Activated T-helper 17 cell treated with anti-CD3 and anti-CD28 coated beads, Interleukin-2, amount 50 U/mL, for 72 hours (primary cell): ENCODE data around the gene SFTPD. TPM values are rescaled to one million over a fixed set of nuclear protein-coding genes. Genes with fewer than 3 reads are reported as not detected.
"Not testable (repeated sequence)": the region's sequence is repeated elsewhere in the genome, so short reads cannot be mapped to it uniquely, and the experiment has no call there.

ENCODE experiments used
- ATAC-seq: fragments of 150-1000 bp; cut with Tn5 transposase; replicated peaks from 2 replicates; pipeline ENCODE4 v1.10.0; 2021; ENCODE audit warnings: mild to moderate bottlenecking, moderate library complexity
- H3K27ac Mint-ChIP-seq: one replicate; pipeline ENCODE4 v1.8.0; 2022; ENCODE audit warnings: mixed read lengths
- H3K27me3 Mint-ChIP-seq: one replicate; pipeline ENCODE4 v1.8.0; 2022; ENCODE audit warnings: mixed read lengths
- H3K36me3 Mint-ChIP-seq: one replicate; pipeline ENCODE4 v1.8.0; 2022; ENCODE audit warnings: low read depth, mild to moderate bottlenecking, mixed read lengths
- H3K4me1 Mint-ChIP-seq: one replicate; pipeline ENCODE4 v1.8.0; 2022; ENCODE audit warnings: mixed read lengths
- H3K4me3 Mint-ChIP-seq: one replicate; pipeline ENCODE4 v1.8.0; 2022; ENCODE audit warnings: mild to moderate bottlenecking, mixed read lengths
- H3K9me3 Mint-ChIP-seq: one replicate; pipeline ENCODE4 v1.8.0; 2022; ENCODE audit warnings: mixed read lengths
- total RNA-seq, 2 donors: library from RNA; stranded (reverse); gene quantifications; one replicate each; pipeline ENCODE4 v1.2.3, GENCODE V29; 2022

SFTPD gene
- not detected for total RNA-seq

DNA sequence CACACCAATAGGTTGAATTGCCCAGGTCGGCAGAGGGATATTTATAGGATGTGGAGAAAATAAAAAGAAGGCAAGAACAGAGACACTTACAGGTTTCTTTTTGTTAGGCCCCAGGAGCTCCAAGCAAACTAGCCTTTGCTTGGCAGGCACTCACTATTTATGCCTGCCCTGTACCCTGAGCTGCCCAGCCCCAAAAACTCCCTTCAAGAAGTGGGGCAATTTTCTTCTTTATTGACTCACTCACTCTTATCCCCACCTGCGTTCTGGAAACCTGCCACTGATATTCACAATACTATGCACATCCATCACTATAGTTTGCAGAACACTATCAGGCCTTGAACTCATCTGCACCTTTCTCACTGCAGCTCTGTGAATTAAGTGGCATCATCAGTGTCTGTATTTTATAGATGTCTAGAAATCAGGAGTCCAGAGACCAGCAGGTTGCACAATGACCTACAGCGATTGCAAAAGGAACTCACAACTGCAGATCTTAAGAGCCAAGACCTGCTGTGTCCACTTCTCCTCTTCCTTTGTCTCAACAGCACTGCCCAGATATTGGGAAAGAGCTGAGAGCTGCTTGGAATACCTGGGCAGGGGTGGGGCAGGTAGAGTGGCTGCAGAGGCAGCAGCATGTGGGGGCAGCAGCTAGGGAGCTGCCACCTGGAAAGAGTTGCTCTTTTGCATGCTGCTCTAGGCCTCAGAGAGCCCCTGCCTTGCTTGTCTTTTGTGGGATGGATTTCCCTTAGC, at the start of gene SFTPD:
SFTPD (minus strand) TSS at position 130 of the 747 bp plus-strand sequence. CDS start 2,446 bp downstream, outside the sequence.
- Mint-ChIP-seq H3K27ac (no peak within 1 kb of the TSS), H3K36me3 (no peaks in the 10 kb centered on the region), H3K4me3 (no peak within 1 kb of the TSS), H3K9me3 (peaks cover 12% of the 10 kb centered on the region), H3K4me1 (no peaks in the 10 kb centered on the region), H3K27me3 (peaks cover 17% of the 10 kb centered on the region)
- ATAC-seq: no peak

DNA sequence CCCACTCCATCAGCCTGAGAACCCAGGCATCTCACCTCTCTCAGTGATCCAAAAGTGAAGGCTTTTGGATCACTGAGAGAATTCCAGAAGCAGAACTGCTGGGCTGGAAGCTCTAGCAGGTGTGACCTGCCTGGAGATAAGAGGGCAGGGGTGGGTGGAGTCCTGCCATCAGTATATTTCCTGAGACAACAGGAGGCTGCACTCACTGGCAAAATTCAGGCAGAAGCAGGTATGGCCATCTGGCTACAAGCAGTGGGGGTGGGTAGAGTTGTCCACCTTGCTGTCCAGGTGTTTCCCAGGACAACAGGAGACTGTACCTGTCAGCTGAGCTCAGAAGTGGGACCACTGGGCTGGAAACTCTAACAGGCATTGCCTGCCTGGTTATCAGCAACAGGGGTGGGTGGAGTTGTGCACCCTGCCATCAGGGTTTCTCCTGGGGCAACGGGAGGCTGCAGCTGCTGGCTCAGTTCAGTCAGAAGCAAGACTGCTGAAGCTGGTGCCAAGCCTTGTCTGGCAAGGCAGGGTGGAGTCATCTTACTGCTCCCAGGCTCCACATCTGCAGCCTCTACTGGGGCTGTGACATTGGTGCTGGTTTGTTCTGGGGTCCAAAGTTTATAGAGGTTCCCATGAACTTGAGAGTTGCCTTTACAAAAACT, 47.2 kb upstream of the SFTPD start:
- H3K4me1 Mint-ChIP-seq: no peaks in the 10 kb centered on the region
- no peak overlapping the region for H3K4me3 Mint-ChIP-seq
- H3K36me3 Mint-ChIP-seq: no peaks in the 10 kb centered on the region
- no peak overlapping the region for H3K27ac Mint-ChIP-seq
- H3K9me3 Mint-ChIP-seq: no peaks in the 10 kb centered on the region
- H3K27me3 Mint-ChIP-seq: peaks cover 22% of the 10 kb centered on the region
- no peak for ATAC-seq

DNA sequence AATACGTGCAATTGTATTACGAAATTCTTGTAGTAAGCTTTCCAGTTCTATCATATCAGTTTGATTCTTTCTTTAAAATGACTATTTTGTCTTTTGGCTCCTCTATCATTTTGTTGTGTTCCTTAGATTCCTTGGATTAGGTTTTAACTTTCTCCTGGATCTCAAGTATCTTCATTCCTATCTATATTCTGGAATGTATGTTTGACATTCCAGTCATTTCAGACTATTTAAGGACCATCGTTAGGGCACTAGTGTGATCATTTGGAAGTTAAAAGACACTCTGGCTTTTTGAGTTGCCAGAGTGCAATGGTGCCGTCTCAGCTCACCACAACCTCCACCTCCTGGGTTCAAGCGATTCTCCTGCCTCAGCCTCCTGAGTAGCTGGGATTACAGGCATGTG, 45.7 kb upstream of the SFTPD start:
- H3K9me3 Mint-ChIP-seq: peaks cover 3% of the 10 kb centered on the region
- H3K36me3 Mint-ChIP-seq: no peaks in the 10 kb centered on the region
- no peak for ATAC-seq
- peaks cover 17% of the 10 kb centered on the region for H3K27me3 Mint-ChIP-seq
- no peaks in the 10 kb centered on the region for H3K4me1 Mint-ChIP-seq
- H3K4me3 Mint-ChIP-seq: no peak overlapping the region
- H3K27ac Mint-ChIP-seq: no peak overlapping the region

DNA sequence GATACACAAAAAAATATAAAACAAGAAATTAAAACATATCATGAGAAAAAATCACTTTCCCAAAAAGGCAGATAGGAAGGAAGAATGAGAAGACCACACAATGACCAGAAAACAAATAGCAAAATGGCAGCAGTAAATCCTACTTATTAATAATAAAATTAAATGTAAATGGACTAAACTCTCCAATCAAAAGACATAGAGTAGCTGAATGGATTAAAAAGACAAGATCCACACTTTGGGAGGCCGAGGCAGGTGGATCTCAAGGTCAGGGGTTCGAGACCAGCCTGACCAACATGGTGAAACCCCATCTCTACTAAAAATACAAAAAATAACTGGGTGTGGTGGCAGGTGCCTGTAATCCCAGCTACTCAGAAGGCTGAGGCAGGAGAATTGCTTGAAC, 39.3 kb upstream of the SFTPD start:
- H3K27ac Mint-ChIP-seq, H3K9me3 Mint-ChIP-seq, ATAC-seq, H3K36me3 Mint-ChIP-seq, H3K4me3 Mint-ChIP-seq, H3K4me1 Mint-ChIP-seq: not testable (repeated sequence)
- H3K27me3 Mint-ChIP-seq: peaks cover 28% of the 10 kb centered on the region

DNA sequence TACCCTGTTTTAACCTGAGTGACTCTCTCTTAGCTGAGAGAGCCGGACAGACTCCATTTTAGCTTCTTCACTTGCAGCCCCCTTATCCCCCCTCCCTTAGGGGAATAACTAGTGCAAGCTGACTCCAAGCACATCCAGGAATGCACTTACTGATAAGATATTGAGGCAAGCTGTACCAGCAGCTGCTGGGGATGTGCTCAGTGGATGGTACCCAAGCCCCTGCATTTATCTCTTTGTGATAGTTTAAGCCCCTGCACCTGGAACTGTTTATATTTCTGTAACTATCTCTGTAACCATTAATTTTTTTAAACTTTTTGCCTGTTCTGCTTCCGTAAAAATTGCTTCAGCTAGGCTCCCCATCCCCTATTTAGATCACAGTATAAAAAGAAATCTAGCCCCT, 37.8 kb upstream of the SFTPD start:
- H3K36me3 Mint-ChIP-seq, H3K9me3 Mint-ChIP-seq, H3K4me1 Mint-ChIP-seq, H3K4me3 Mint-ChIP-seq, H3K27ac Mint-ChIP-seq, ATAC-seq: not testable (repeated sequence)
- H3K27me3 Mint-ChIP-seq: peaks cover 32% of the 10 kb centered on the region

DNA sequence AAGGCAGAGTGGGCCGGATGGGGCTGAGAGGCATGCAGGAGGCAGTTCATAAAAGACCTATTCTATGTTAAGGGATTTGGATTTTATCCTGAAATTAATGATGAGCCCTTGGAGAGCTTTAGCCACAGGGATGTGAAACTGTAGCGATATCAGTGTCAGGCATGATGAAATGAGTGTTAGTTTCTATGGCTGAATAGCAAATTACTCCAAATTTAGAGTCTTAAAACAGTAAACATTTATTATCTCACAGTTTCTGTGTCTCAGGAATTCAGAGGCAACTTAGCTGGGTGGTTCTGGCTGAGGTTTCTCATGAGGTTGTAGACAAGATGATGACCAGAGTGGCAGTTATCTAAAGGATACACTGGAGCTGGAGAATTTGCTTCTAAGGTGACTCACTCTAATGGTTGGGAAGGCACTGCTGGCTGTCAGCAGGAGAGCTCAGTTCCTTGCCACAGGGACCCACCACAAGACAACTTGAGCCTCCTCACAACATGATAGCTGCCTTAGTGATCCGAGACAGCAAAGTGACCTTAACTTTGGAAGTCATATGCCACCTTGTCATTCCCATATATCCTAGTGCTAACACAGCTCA, 36.7 kb upstream of the SFTPD start:
- ATAC-seq: peak; percentile 21
- Mint-ChIP-seq H3K27ac (peak overlapping the region; percentile 43), H3K36me3 (no peaks in the 10 kb centered on the region), H3K27me3 (peaks cover 38% of the 10 kb centered on the region), H3K9me3 (peaks cover 3% of the 10 kb centered on the region), H3K4me1 (peaks cover 6% of the 10 kb centered on the region), H3K4me3 (no peak overlapping the region)

DNA sequence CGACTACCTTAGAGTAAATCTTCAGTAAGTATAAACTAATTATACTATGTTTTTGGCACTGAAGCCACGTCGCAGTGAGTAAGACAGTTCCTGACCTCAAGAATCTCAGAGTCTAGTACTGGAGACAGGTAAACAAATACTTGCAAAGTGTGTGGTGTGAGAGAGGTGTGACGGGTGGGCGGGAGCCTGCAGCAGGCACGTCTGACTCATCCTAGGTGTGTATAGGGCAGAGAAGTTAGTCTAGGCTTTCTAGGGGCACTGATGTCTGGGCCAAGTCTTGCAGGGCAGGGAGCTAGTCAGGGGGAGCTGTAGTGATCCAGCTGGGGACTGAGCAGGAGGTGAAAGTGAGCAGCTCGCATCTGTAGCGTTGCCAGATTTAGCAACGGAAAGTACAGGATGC, 35.9 kb upstream of the SFTPD start:
- ATAC-seq: peak; percentile 88
- H3K27ac Mint-ChIP-seq: no peak overlapping the region

DNA sequence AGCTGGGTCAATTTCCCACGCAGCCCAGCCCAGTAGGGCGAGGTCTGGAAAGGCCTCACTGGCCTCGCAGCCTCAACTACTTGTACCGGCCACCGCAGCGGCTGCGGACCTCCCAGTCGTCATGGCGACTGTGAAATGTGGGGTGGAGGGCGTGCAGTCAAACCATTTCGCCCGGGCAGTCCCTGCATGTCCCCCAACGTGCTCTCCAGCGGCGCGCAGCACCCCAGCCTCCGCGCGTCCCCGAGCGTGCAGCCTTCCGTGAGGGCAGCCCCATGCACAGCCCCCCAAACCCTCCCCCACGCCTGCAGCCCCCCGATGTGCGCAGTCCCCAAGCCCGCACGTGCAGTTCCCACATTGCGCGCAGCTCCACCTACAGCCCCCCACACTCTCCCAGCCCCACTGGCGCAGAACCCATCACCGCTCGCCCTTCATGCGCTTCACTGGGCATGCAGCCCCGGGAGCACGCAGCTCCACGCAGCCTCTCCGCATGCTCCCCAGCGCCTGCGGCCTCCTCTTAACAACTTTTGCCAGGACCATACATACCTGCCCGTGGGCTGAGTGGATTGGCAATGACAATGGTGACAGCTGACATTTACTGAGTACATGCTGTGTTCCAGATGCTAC, 34.5 kb upstream of the SFTPD start:
- Mint-ChIP-seq H3K9me3 (no peaks in the 10 kb centered on the region), H3K36me3 (no peaks in the 10 kb centered on the region), H3K27ac (no peak overlapping the region), H3K27me3 (peaks cover 48% of the 10 kb centered on the region), H3K4me3 (no peak overlapping the region), H3K4me1 (peaks cover 6% of the 10 kb centered on the region)
- no peak for ATAC-seq

More for the DNA sequence above, 35.9 kb upstream of the SFTPD start:
- Mint-ChIP-seq H3K36me3 (no peaks in the 10 kb centered on the region), H3K4me1 (peaks cover 6% of the 10 kb centered on the region), H3K9me3 (no peaks in the 10 kb centered on the region), H3K4me3 (no peak overlapping the region), H3K27me3 (peaks cover 39% of the 10 kb centered on the region)

DNA sequence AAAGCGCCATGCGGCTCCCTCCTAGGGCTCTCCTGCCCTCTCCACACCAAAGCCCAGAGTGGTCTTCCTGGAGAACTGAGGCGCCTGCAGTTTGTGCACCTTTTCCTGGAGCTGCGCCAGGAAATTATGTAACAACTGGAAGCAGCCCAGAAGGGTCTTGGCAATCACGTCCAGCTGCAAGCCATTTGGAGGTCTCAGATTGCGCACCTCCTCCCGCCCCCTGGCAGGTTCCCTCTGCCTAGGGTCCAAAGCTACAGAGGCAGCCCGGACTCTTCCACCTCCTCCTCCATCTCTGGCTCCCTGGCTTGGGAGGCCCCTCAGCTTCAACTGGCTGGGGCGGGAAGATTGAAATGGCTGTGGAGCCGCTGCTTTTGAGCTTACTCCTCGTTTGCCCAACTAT, 34.0 kb upstream of the SFTPD start:
- peaks cover 48% of the 10 kb centered on the region for H3K27me3 Mint-ChIP-seq
- H3K9me3 Mint-ChIP-seq: no peaks in the 10 kb centered on the region
- no peaks in the 10 kb centered on the region for H3K36me3 Mint-ChIP-seq
- no peak for ATAC-seq
- H3K27ac Mint-ChIP-seq: no peak overlapping the region
- H3K4me1 Mint-ChIP-seq: peaks cover 6% of the 10 kb centered on the region
- no peak overlapping the region for H3K4me3 Mint-ChIP-seq

DNA sequence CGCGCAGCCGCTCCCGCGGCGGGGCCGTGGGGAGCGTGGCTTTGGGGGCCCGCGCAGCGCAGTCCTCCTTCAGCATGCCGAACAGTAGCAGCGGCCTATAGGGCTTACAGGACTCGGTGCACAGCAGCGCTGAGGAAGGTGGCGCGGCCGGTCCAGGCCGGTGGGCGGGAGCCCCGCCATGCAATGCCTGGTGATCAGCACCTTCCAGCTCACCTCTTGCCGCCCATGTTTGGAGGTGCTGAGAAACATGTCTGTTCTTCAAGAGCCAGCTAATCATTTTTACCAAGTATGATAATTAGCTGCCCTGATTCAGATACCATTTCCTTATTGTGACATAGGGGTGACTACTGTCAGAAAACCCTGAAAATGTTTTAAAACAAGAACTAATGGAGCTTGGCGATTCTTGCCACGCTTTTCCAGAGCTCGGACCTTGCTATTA, 33.5 kb upstream of the SFTPD start:
- Mint-ChIP-seq H3K27me3 (peaks cover 53% of the 10 kb centered on the region), H3K4me3 (no peak overlapping the region), H3K27ac (no peak overlapping the region), H3K9me3 (no peaks in the 10 kb centered on the region), H3K36me3 (no peaks in the 10 kb centered on the region), H3K4me1 (peaks cover 6% of the 10 kb centered on the region)
- ATAC-seq: no peak

DNA sequence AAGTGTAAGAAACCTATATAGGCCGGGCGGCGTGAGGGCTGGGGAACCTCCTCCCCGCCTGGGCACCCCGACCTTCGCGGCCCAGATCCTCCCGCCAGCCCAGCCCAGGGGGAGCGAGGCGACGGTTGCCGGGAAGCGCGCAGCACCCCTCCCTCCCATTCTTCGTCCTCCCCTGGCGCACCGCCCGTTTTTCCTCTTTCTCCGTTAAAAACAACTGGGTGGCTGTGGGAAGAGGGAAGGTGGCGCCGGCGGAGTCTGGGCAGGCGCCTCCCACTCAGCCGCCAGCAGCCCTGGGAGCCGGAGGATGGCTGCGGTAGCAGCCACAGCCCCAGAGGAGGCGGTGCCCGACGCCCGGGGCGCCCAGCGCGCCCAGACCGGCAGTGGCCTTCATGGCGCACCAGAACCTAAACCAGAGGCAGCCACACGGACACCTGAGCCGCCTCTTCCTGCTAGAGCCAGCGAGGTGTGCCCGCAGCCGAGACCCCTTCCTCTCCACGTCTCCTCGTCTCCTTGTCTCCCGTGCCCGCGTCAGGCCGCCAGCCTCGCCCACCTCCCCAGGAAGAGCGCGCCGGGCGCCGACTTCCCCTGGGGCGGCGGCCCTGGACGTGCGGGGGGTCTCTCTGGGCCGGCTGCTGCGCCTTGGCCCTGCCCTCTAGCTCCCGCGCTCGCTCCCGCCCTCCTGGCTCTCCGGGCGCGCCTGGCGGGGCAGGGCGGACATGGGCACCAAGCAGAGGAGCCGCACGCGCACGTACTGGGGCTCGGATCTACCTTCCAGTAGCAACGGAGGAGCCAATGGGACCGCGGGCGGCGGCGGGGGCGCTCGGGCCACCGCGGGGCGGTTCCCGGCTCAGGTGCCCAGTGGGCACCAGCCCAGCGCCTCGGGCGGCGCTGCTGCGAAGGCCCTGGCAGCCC, 32.8 kb upstream of the SFTPD start:
- Mint-ChIP-seq H3K27me3 (peaks cover 56% of the 10 kb centered on the region), H3K4me1 (peaks cover 6% of the 10 kb centered on the region), H3K4me3 (peak overlapping the region; percentile 27), H3K36me3 (no peaks in the 10 kb centered on the region), H3K27ac (no peak overlapping the region), H3K9me3 (no peaks in the 10 kb centered on the region)
- peak; percentile 30 for ATAC-seq

DNA sequence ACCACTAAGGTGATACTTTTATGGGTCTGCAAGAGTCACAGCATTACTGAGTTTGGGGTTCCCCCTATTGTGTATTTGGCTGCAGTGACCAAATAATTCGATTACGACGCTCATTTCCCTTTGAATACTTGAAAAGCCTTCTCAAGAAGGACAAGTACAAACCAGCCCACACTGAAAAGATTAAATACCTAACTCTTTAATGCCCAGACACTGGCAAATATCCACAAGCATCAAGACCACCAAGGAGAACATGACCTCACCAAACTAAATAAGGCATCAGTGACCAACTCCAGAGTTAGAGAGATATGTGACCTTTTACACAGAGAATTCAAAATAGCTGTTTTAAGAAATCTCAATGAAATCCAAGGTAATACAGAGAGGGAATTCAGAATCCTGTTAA, 31.8 kb upstream of the SFTPD start:
- Mint-ChIP-seq H3K4me3 (peak overlapping the region; percentile 27), H3K9me3 (no peaks in the 10 kb centered on the region), H3K27me3 (peaks cover 51% of the 10 kb centered on the region), H3K4me1 (no peaks in the 10 kb centered on the region), H3K27ac (no peak overlapping the region), H3K36me3 (no peaks in the 10 kb centered on the region)
- ATAC-seq: no peak

DNA sequence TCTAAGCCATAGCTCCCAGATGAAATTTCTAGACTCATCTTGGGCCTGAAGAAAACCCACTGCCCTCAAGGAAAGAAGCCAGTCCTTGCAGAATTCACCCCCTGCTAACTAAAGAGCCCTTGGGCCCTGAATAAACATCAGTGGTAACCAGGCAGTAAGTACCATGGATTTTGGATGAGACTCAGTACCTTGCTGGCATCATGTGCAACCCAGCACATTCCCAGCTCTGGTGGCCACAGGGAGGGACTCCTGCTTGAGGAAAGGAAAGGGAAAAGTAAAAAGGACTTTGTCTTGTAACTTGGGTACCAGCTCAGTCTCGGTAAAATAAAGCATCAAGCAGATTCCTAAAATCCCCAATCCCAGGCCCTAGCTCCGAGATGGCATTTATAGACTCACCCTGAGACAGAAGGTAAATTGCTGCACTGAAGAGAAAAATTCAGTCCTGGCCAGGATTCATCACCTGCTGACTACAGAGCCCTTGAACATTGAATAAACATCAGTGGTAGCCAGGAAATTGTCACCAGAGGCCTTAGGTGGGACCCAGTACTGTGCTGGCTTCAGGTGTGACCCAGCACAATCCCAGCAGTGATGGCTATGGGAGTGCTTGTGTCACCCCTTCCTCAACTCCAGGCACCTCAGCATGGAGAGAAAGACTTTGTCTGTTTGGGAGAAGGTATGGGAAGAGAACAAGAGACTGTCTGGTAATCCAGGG, 31.2 kb upstream of the SFTPD start:
- no peaks in the 10 kb centered on the region for H3K36me3 Mint-ChIP-seq
- H3K9me3 Mint-ChIP-seq: no peaks in the 10 kb centered on the region
- no peak for ATAC-seq
- H3K4me3 Mint-ChIP-seq: no peak overlapping the region
- no peaks in the 10 kb centered on the region for H3K4me1 Mint-ChIP-seq
- no peak overlapping the region for H3K27ac Mint-ChIP-seq
- peaks cover 51% of the 10 kb centered on the region for H3K27me3 Mint-ChIP-seq
